HepG2 (cell line): ENCODE results near the gene PYY. TPM values are rescaled to one million over a fixed set of nuclear protein-coding genes. Genes with fewer than 3 reads are reported as not detected.

Experiments
- AKAP8 ChIP-seq: sonication (generic); formaldehyde crosslinking; IDR thresholded peaks from 2 replicates; pipeline ENCODE4 v1.5.1; 2020; ENCODE audit warnings: mild to moderate bottlenecking, missing genetic modification reagents
- ATF7-NPFF ChIP-seq: sonication (generic); formaldehyde crosslinking; IDR thresholded peaks from 2 replicates; pipeline ENCODE4 v1.8.1; 2023; ENCODE audit warnings: mild to moderate bottlenecking, low read depth, missing genetic modification reagents, moderate library complexity
- CBX2 ChIP-seq, 2 experiments: fragments of 200-600 bp in 1 of 2; sonication (generic); formaldehyde crosslinking in 1 of 2; IDR thresholded peaks; 2 replicates each; pipeline versions ENCODE4 v1.7.0 to v1.8.1; 2018 to 2022; ENCODE audit warnings: low read depth in 2 of 2, low read length in 1 of 2, mild to moderate bottlenecking in 1 of 2, missing genetic modification reagents in 1 of 2
- CCDC6 ChIP-seq: sonication (generic); formaldehyde crosslinking; IDR thresholded peaks from 2 replicates; pipeline ENCODE4 v1.8.1; 2022; ENCODE audit warnings: mild to moderate bottlenecking, missing genetic modification reagents, moderate library complexity
- DMAP1 ChIP-seq: IDR thresholded peaks from 2 replicates; pipeline ENCODE4 v1.6.1; 2016
- HHEX ChIP-seq: IDR thresholded peaks from 2 replicates; pipeline ENCODE4 v1.6.1; 2016; ENCODE audit warnings: control low read depth
- KDM5A ChIP-seq: fragments of 200-600 bp; sonication (generic); IDR thresholded peaks from 2 replicates; pipeline ENCODE4 v1.7.0; 2018; ENCODE audit warnings: antibody characterized with exemption, mild to moderate bottlenecking, low read length, borderline replicate concordance
- MYNN ChIP-seq: sonication (generic); formaldehyde crosslinking; IDR thresholded peaks from 2 replicates; pipeline ENCODE4 v1.4.0; 2020; ENCODE audit warnings: mild to moderate bottlenecking, low read depth, missing genetic modification reagents
- NCOA1 ChIP-seq: sonication (generic); formaldehyde crosslinking; IDR thresholded peaks from 2 replicates; pipeline ENCODE4 v1.9.0; 2021; ENCODE audit warnings: missing genetic modification reagents
- NR2F2 ChIP-seq: IDR thresholded peaks from 2 replicates; pipeline ENCODE4 v1.6.1; 2012; ENCODE audit warnings: low read depth, inconsistent platforms, borderline replicate concordance
- RAD21 ChIP-seq: fragments of 450-650 bp; formaldehyde crosslinking; IDR thresholded peaks from 2 replicates; pipeline ENCODE4 v1.5.0; 2020; ENCODE audit warnings: mild to moderate bottlenecking
- TCF12 ChIP-seq, 2 experiments: fragments of 450-650 bp in 1 of 2; sonication (generic) in 1 of 2; formaldehyde crosslinking in 1 of 2; IDR thresholded peaks; 2 replicates each; pipeline versions ENCODE4 v1.6.1 to v1.8.0; 2017 to 2022; ENCODE audit warnings: antibody characterized with exemption in 1 of 2, mild to moderate bottlenecking in 1 of 2, missing genetic modification reagents in 1 of 2, moderate library complexity in 1 of 2
- ZBED4 ChIP-seq: sonication (generic); formaldehyde crosslinking; IDR thresholded peaks from 2 replicates; pipeline ENCODE4 v1.4.0; 2020; ENCODE audit warnings: missing genetic modification reagents, borderline replicate concordance
- ZBTB20 ChIP-seq: sonication (generic); formaldehyde crosslinking; IDR thresholded peaks from 2 replicates; pipeline ENCODE4 v1.8.1; 2023; ENCODE audit warnings: missing genetic modification reagents, low read depth, mild to moderate bottlenecking, borderline replicate concordance
- ZBTB7A ChIP-seq: sonication (generic); formaldehyde crosslinking; IDR thresholded peaks from 2 replicates; pipeline ENCODE4 v1.8.0; 2022; ENCODE audit warnings: mild to moderate bottlenecking, missing genetic modification reagents
- ZKSCAN5 ChIP-seq: sonication (generic); formaldehyde crosslinking; IDR thresholded peaks from 2 replicates; pipeline ENCODE4 v1.5.1; 2020; ENCODE audit warnings: mild to moderate bottlenecking, missing genetic modification reagents
- ZNF138 ChIP-seq: sonication (generic); formaldehyde crosslinking; IDR thresholded peaks from 2 replicates; pipeline ENCODE4 v1.5.0; 2020; ENCODE audit warnings: mild to moderate bottlenecking, low read depth, missing genetic modification reagents
- ZNF30 ChIP-seq: sonication (generic); formaldehyde crosslinking; IDR thresholded peaks from 2 replicates; pipeline ENCODE4 v1.5.0; 2020; ENCODE audit warnings: mild to moderate bottlenecking, missing genetic modification reagents
- ZNF367 ChIP-seq: sonication (generic); formaldehyde crosslinking; IDR thresholded peaks from 2 replicates; pipeline ENCODE4 v1.4.0; 2020; ENCODE audit warnings: missing genetic modification reagents, borderline replicate concordance
- ZNF589 ChIP-seq: sonication (generic); formaldehyde crosslinking; conservative IDR thresholded peaks from 2 replicates; pipeline ENCODE4 v1.8.0; 2022; ENCODE audit warnings: mild to moderate bottlenecking, moderate library complexity, missing genetic modification reagents
- polyA plus RNA-seq, 8 experiments: library from polyadenylated mRNA; depleted of rRNA in 3 of 8; stranded (reverse) in 7 of 8; unstranded in 1 of 8; fragments of >200 nt; fragmentation: Illumina TruSeq in 4 of 8; extraction: Trizol in 4 of 8; gene quantifications; 2 replicates each; pipeline versions ENCODE4 v1.2.1 to v1.2.3, GENCODE V29; 2011 to 2016; ENCODE audit warnings: low read depth in 4 of 8, missing spikeins in 1 of 8, mixed read lengths in 1 of 8; ENCODE audit not compliant: insufficient read depth in 1 of 8
- total RNA-seq, 5 experiments: library from RNA; depleted of rRNA; stranded (reverse); fragments of >200 nt; fragmentation: Illumina TruSeq; extraction: Trizol; gene quantifications; 2 replicates each; pipeline ENCODE4 v1.2.3, GENCODE V29; 2016; ENCODE audit warnings: low read depth in 1 of 5
- TF ChIP-seq, protein P1 (sequence below): sonication (generic); formaldehyde crosslinking; IDR thresholded peaks from 2 replicates; pipeline ENCODE4 v1.8.0; 2022; ENCODE audit warnings: mild to moderate bottlenecking, missing genetic modification reagents, moderate library complexity
- TF ChIP-seq, protein P2 (sequence below): sonication (generic); formaldehyde crosslinking; conservative IDR thresholded peaks from 2 replicates; pipeline ENCODE4 v1.8.0; 2022; ENCODE audit warnings: mild to moderate bottlenecking, moderate library complexity, missing genetic modification reagents
- TF ChIP-seq, protein P3 (sequence below): sonication (generic); formaldehyde crosslinking; IDR thresholded peaks from 2 replicates; pipeline ENCODE4 v1.5.0; 2020; ENCODE audit warnings: missing genetic modification reagents

The PYY gene
- total and polyA plus RNA-seq, 2 of the 13 experiments (the other 11 are each of a cell fraction or from before 2014, with no cell fraction given): 0.25 TPM; not detected in 1

- TF ChIP-seq, protein P1, sequence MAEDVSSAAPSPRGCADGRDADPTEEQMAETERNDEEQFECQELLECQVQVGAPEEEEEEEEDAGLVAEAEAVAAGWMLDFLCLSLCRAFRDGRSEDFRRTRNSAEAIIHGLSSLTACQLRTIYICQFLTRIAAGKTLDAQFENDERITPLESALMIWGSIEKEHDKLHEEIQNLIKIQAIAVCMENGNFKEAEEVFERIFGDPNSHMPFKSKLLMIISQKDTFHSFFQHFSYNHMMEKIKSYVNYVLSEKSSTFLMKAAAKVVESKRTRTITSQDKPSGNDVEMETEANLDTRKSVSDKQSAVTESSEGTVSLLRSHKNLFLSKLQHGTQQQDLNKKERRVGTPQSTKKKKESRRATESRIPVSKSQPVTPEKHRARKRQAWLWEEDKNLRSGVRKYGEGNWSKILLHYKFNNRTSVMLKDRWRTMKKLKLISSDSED: no peak
- TF ChIP-seq DMAP1 (CRISPR knock-in tag): 0 out of 2 replicates have a peak, but pooled peaks have one; percentile 7
- TF ChIP-seq ZBED4: peak; percentile 86; the same call in 1 of the 2 replicates
- TF ChIP-seq, protein P2, sequence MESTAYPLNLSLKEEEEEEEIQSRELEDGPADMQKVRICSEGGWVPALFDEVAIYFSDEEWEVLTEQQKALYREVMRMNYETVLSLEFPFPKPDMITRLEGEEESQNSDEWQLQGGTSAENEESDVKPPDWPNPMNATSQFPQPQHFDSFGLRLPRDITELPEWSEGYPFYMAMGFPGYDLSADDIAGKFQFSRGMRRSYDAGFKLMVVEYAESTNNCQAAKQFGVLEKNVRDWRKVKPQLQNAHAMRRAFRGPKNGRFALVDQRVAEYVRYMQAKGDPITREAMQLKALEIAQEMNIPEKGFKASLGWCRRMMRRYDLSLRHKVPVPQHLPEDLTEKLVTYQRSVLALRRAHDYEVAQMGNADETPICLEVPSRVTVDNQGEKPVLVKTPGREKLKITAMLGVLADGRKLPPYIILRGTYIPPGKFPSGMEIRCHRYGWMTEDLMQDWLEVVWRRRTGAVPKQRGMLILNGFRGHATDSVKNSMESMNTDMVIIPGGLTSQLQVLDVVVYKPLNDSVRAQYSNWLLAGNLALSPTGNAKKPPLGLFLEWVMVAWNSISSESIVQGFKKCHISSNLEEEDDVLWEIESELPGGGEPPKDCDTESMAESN: peak; percentile 95; the same call in 1 of the 2 replicates
- TF ChIP-seq ZKSCAN5 (CRISPR knock-in tag): no peak
- no peak for TF ChIP-seq KDM5A
- no peak for TF ChIP-seq CBX2 (IDR thresholded peaks at IDR 0.05; ENCODE audit: low read depth, low read length)
- no peak for TF ChIP-seq CBX2 (CRISPR knock-in tag; IDR thresholded peaks at IDR 0.05; ENCODE audit: low read depth)
- 0 out of 2 replicates have a peak, but pooled peaks have one; percentile 40 for TF ChIP-seq MYNN (CRISPR knock-in tag)
- TF ChIP-seq CCDC6 (CRISPR knock-in tag): no peak; the same call in 1 of the 2 replicates
- no peak for TF ChIP-seq ZNF30 (CRISPR knock-in tag)
- TF ChIP-seq ZNF367: no peak
- TF ChIP-seq ZBTB20 (CRISPR knock-in tag): no peak
- TF ChIP-seq ZNF589 (CRISPR knock-in tag): no peak
- peak; percentile 53; the same call in 1 of the 2 replicates for TF ChIP-seq NR2F2
- TF ChIP-seq ZBTB7A (CRISPR knock-in tag): no peak
- TF ChIP-seq HHEX (CRISPR knock-in tag): no peak
- no peak for TF ChIP-seq NCOA1 (CRISPR knock-in tag)
- no peak for TF ChIP-seq ZNF138
- TF ChIP-seq, protein P3, sequence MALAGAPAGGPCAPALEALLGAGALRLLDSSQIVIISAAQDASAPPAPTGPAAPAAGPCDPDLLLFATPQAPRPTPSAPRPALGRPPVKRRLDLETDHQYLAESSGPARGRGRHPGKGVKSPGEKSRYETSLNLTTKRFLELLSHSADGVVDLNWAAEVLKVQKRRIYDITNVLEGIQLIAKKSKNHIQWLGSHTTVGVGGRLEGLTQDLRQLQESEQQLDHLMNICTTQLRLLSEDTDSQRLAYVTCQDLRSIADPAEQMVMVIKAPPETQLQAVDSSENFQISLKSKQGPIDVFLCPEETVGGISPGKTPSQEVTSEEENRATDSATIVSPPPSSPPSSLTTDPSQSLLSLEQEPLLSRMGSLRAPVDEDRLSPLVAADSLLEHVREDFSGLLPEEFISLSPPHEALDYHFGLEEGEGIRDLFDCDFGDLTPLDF (CRISPR knock-in tag): no peak
- no peak for TF ChIP-seq AKAP8 (CRISPR knock-in tag)
- TF ChIP-seq TCF12 (IDR thresholded peaks at IDR 0.05): no peak
- TF ChIP-seq TCF12 (CRISPR knock-in tag; IDR thresholded peaks at IDR 0.05): no peak
- no peak for TF ChIP-seq ATF7-NPFF (CRISPR knock-in tag)
- 0 out of 2 replicates have a peak, but pooled peaks have one; percentile 7 for TF ChIP-seq RAD21
Observed at GRCh38 chr17:44001461-44001920, 47.8 kb upstream of the PYY start (continued).
